H1 (cell line): ENCODE results near the gene LHFPL2. TPM values are rescaled to one million over a fixed set of nuclear protein-coding genes. Genes with fewer than 3 reads are reported as not detected.

Source experiments
- CTCF ChIA-PET: fragments of 300-600 bp; sonication (Branson Sonifier 250); formaldehyde crosslinking; loops from one replicate; lab custom pipeline; 2021; ENCODE audit not compliant: partially characterized antibody; lab: Charles Lee
- POLR2A ChIA-PET: fragments of 300-600 bp; sonication (Branson Sonifier 250); formaldehyde crosslinking; loops from one replicate; lab custom pipeline; 2021; ENCODE audit warnings: inconsistent platforms; ENCODE audit not compliant: partially characterized antibody; lab: Charles Lee
- DNase-seq, 2 experiments: peaks; one replicate each; pipeline versions ENCODE4 v3.0.0 to v3.0.0-alpha.2; 2010 to 2022; ENCODE audit warnings: low spot score in 2 of 2, low read depth in 1 of 2, mixed read lengths in 1 of 2
- FAIRE-seq: peaks from 2 replicates; lab custom pipeline; 2011; peaks lifted over from hg19 to GRCh38; lab: Jason Lieb, UNC
- H2AFZ ChIP-seq: 2 replicates; pipeline ENCODE4 v1.8.1; 2012; ENCODE audit warnings: low read length, inconsistent platforms
- H2AK5ac ChIP-seq: 2 replicates; pipeline ENCODE4 v1.6.1; 2013; ENCODE audit warnings: low read depth, low read length
- H2BK120ac ChIP-seq: replicated peaks from 2 replicates; pipeline ENCODE3; 2013; ENCODE audit warnings: low read depth, low read length, inconsistent platforms
- H2BK12ac ChIP-seq: 2 replicates; pipeline ENCODE4 v1.6.1; 2013; ENCODE audit warnings: low read depth, low read length
- H2BK15ac ChIP-seq: 2 replicates; pipeline ENCODE4 v1.6.1; 2013; ENCODE audit warnings: low read length
- H2BK20ac ChIP-seq: 2 replicates; pipeline ENCODE4 v1.6.1; 2013; ENCODE audit warnings: low read length
- H2BK5ac ChIP-seq: 2 replicates; pipeline ENCODE4 v1.6.1; 2013; ENCODE audit warnings: low read depth, low read length
- H3K14ac ChIP-seq: 2 replicates; pipeline ENCODE4 v1.6.1; 2013; ENCODE audit warnings: inconsistent platforms; ENCODE audit not compliant: insufficient read length
- H3K18ac ChIP-seq: 2 replicates; pipeline ENCODE4 v1.6.1; 2013; ENCODE audit warnings: low read length; ENCODE audit errors: extremely low read depth
- H3K23ac ChIP-seq: 2 replicates; pipeline ENCODE4 v1.6.1; 2013; ENCODE audit warnings: inconsistent platforms; ENCODE audit not compliant: insufficient read length
- H3K23me2 ChIP-seq: 2 replicates; pipeline ENCODE4 v1.6.1; 2013; ENCODE audit warnings: low read depth, low read length
- H3K27ac ChIP-seq: 2 replicates; pipeline ENCODE4 v1.6.1; 2011; ENCODE audit warnings: low read depth, low read length, inconsistent platforms
- H3K27me3 ChIP-seq, 4 experiments: replicated peaks in 1 of 4; 1 replicate in 1 of 4; 2 replicates in 3 of 4; pipeline versions ENCODE4 v1.6.1 to v1.8.1; 2011 to 2013; ENCODE audit warnings: low read length in 3 of 4, mild to moderate bottlenecking in 3 of 4, inconsistent platforms in 2 of 4, mixed read lengths in 2 of 4, moderate library complexity in 1 of 4; ENCODE audit not compliant: control insufficient read depth in 3 of 4, insufficient read depth in 3 of 4; ENCODE audit errors: extremely low read depth in 1 of 4
- H3K36me3 ChIP-seq, 4 experiments: 2 replicates each; pipeline versions ENCODE4 v1.6.1 to v1.8.1; 2011 to 2013; ENCODE audit warnings: mild to moderate bottlenecking in 4 of 4, low read length in 3 of 4, moderate library complexity in 2 of 4, control low read depth in 1 of 4, inconsistent platforms in 1 of 4; ENCODE audit not compliant: insufficient read depth in 4 of 4, control insufficient read depth in 2 of 4
- H3K4ac ChIP-seq: replicated peaks from 2 replicates; pipeline ENCODE3; 2013; ENCODE audit warnings: low read length, low read depth, mixed read lengths, inconsistent platforms; ENCODE audit not compliant: insufficient read length
- H3K4me1 ChIP-seq, 4 experiments: replicated peaks in 1 of 4; 1 replicate in 1 of 4; 2 replicates in 3 of 4; pipeline versions ENCODE4 v1.6.1 to v1.8.1; 2011 to 2013; ENCODE audit warnings: low read length in 3 of 4, inconsistent platforms in 2 of 4, mixed read lengths in 1 of 4; ENCODE audit not compliant: insufficient read depth in 4 of 4, control insufficient read depth in 3 of 4
- H3K4me2 ChIP-seq, 2 experiments: 2 replicates each; pipeline versions ENCODE4 v1.6.1 to v1.8.1; 2011 to 2013; ENCODE audit warnings: low read depth in 2 of 2, low read length in 2 of 2, control low read depth in 1 of 2, inconsistent platforms in 1 of 2, mild to moderate bottlenecking in 1 of 2; ENCODE audit not compliant: insufficient read depth in 1 of 2
- H3K4me3 ChIP-seq, 4 experiments: fragments of 200-600, 300-600 bp in 1 of 4; sonication (generic), shearing (Covaris generic), sonication (Bioruptor Twin) in 1 of 4; 2 replicates each; pipeline versions ENCODE4 v1.5.1 to v1.8.1; 2011 to 2016; ENCODE audit warnings: low read length in 4 of 4, low read depth in 3 of 4, control low read depth in 2 of 4, inconsistent platforms in 2 of 4, mild to moderate bottlenecking in 2 of 4, mixed read lengths in 1 of 4, moderate library complexity in 1 of 4; ENCODE audit not compliant: insufficient read depth in 2 of 4; ENCODE audit errors: extremely low read depth in 1 of 4
- H3K56ac ChIP-seq: replicated peaks from 2 replicates; pipeline ENCODE3; 2013; ENCODE audit warnings: low read depth, mild to moderate bottlenecking, mixed read lengths, low read length, inconsistent platforms; ENCODE audit not compliant: insufficient read length
- H3K79me1 ChIP-seq: 2 replicates; pipeline ENCODE4 v1.6.1; 2013; ENCODE audit warnings: low read depth, low read length, control low read depth
- H3K79me2 ChIP-seq, 2 experiments: 2 replicates each; pipeline versions ENCODE4 v1.6.1 to v1.8.1; 2012 to 2013; ENCODE audit warnings: low read length in 2 of 2, mild to moderate bottlenecking in 2 of 2, inconsistent platforms in 1 of 2; ENCODE audit not compliant: insufficient read depth in 2 of 2, control insufficient read depth in 1 of 2
- H3K9ac ChIP-seq, 4 experiments: replicated peaks in 1 of 4; 1 replicate in 1 of 4; 2 replicates in 3 of 4; pipeline versions ENCODE4 v1.6.1 to v1.8.1; 2011 to 2013; ENCODE audit warnings: low read depth in 3 of 4, low read length in 3 of 4, control low read depth in 2 of 4, mild to moderate bottlenecking in 2 of 4, moderate library complexity in 2 of 4, inconsistent platforms in 1 of 4; ENCODE audit errors: extremely low read depth in 1 of 4
- H3K9me3 ChIP-seq, 2 experiments: 2 replicates each; pipeline versions ENCODE4 v1.6.1 to v1.8.1; 2012 to 2013; ENCODE audit warnings: mild to moderate bottlenecking in 2 of 2, moderate library complexity in 2 of 2, control low read depth in 1 of 2, inconsistent platforms in 1 of 2, low read depth in 1 of 2, low read length in 1 of 2, mixed read lengths in 1 of 2; ENCODE audit not compliant: insufficient read depth in 2 of 2
- H4K20me1 ChIP-seq, 2 experiments: replicated peaks in 1 of 2; 2 replicates each; pipeline versions ENCODE3 to v1.8.1; 2011 to 2013; ENCODE audit warnings: inconsistent platforms in 2 of 2, low read length in 2 of 2, mild to moderate bottlenecking in 1 of 2; ENCODE audit not compliant: insufficient read depth in 2 of 2, control insufficient read depth in 1 of 2
- H4K5ac ChIP-seq: 2 replicates; pipeline ENCODE4 v1.6.1; 2013; ENCODE audit warnings: low read length, low read depth, mixed read lengths, inconsistent platforms; ENCODE audit not compliant: insufficient read length
- H4K8ac ChIP-seq: 2 replicates; pipeline ENCODE4 v1.8.0; 2013; ENCODE audit warnings: mild to moderate bottlenecking, moderate library complexity, low read length, inconsistent platforms; ENCODE audit not compliant: insufficient read depth; ENCODE audit errors: extremely low read depth
- H4K91ac ChIP-seq: replicated peaks from 2 replicates; pipeline ENCODE3; 2013; ENCODE audit warnings: low read length, mixed read lengths, inconsistent platforms; ENCODE audit not compliant: insufficient read length
- CHD1 ChIP-seq: IDR thresholded peaks from 2 replicates; pipeline ENCODE4 v1.6.1; 2012; ENCODE audit warnings: low read depth, low read length, improper control_type of control experiment
- SP4 ChIP-seq: IDR thresholded peaks from 2 replicates; pipeline ENCODE4 v1.6.1; 2012; ENCODE audit warnings: low read length, inconsistent platforms
- WGBS, 2 experiments: shearing (Covaris generic) in 1 of 2; methylation state at CpG; one replicate each; pipeline versions ENCODE4 v1.1.6 to v1.1.7; 2013 to 2015; ENCODE audit warnings: low lambda C conversion rate in 2 of 2, mixed read lengths in 2 of 2, inconsistent platforms in 1 of 2, low coverage in 1 of 2, missing lambda C conversion rate in 1 of 2; ENCODE audit not compliant: insufficient replicate concordance in 2 of 2, insufficient coverage in 1 of 2, insufficient read length in 1 of 2; ENCODE audit errors: extremely low coverage in 1 of 2, missing lambda C conversion rate in 1 of 2; 5-methylcytosine and 5-hydroxymethylcytosine counted together
- polyA plus RNA-seq, 7 experiments: library from polyadenylated mRNA; depleted of rRNA in 3 of 7; stranded (reverse) in 5 of 7; unstranded in 2 of 7; fragments of >200 nt in 5 of 7; fragments of 200-250 nt in 2 of 7; gene quantifications; 1 replicate in 5 of 7; 2 replicates in 1 of 7; 4 replicates in 1 of 7; pipeline versions ENCODE4 v1.2.1 to v1.2.3, GENCODE V29; 2011 to 2013; ENCODE audit warnings: missing spikeins in 2 of 7, mixed read lengths in 2 of 7
- total RNA-seq: library from RNA; stranded (reverse); fragmentation: NEBNext Ultra II Directional; extraction: Animal tissue kit (Norgen Biotek cat#: 25700); gene quantifications from 2 replicates; pipeline ENCODE4 v1.2.1, GENCODE V29; 2021

LHFPL2 gene
- total and polyA plus RNA-seq, 2 of the 8 experiments (the other 6 are each of a cell fraction or from before 2014, with no cell fraction given), result 9.6 to 43.0 TPM

- Histone ChIP-seq H3K56ac (no peak overlapping the region), H2AK5ac (no peak overlapping the region), H4K8ac (no peak overlapping the region), H4K5ac (no peak overlapping the region), H3K27me3 (no peaks in the 10 kb centered on the region), H2BK5ac (no peak overlapping the region), H2BK12ac (no peak overlapping the region), H3K79me1 (no peaks in the 10 kb centered on the region; the same call in 1 of the 2 replicates), H3K18ac (no peak overlapping the region), H3K23me2 (no peaks in the 10 kb centered on the region), H2AFZ (no peak overlapping the region), H4K91ac (no peak overlapping the region), H4K20me1 (peaks cover 3 to 7% of the 10 kb centered on the region in 2 experiments), H3K14ac (no peak overlapping the region), H2BK120ac (no peak overlapping the region), H3K4me3 (no peak overlapping the region), H2BK20ac (no peak overlapping the region), H3K4me1 (no peaks in the 10 kb centered on the region), H2BK15ac (no peak overlapping the region), H3K27ac (no peak overlapping the region), H3K36me3 (peaks cover 2 to 15% (median 8%) of the 10 kb centered on the region in 4 experiments; a peak in 7 of 8 replicates), H3K23ac (no peak overlapping the region), H3K4ac (no peak overlapping the region), H3K9me3 (peaks cover 7 to 8% of the 10 kb centered on the region in 2 experiments), H3K9ac (no peak overlapping the region), H3K4me2 (no peak overlapping the region), H3K79me2 (peaks cover 3 to 60% of the 10 kb centered on the region in 2 experiments; a peak in 3 of 4 replicates)
- no peak for DNase-seq
- TF ChIP-seq SP4 (no peak), CHD1 (no peak)
- CTCF ChIA-PET, result interaction anchor here (1.1 to 2.1 kb wide), 4 partner anchors 9 to 149 kb away, joined by 3 to 6 read pairs (median 4); no protein-coding TSS in a partner anchor
- WGBS, 2 experiments, result 93% methylated on average over 3 of the region's 3 CpGs; no CpG with 5 or more reads in 1 of the 2 experiments
- POLR2A ChIA-PET, result interaction anchor here (0.7 kb wide), 1 partner anchor 87 kb away, joined by 3 read pairs; no protein-coding TSS in a partner anchor
- FAIRE-seq, result no peak
Observed at GRCh38 chr5:78621291-78621738, 27.3 kb downstream of the LHFPL2 start.
